K562 (cell line): ENCODE results near the gene HK1.

Experiments used
- BRF1 ChIP-seq: IDR thresholded peaks from 3 replicates; pipeline ENCODE4 v1.6.1; 2011; ENCODE audit warnings: borderline replicate concordance, mild to moderate bottlenecking; ENCODE audit not compliant: insufficient read length; ENCODE audit errors: extremely low read depth
- EGR1 ChIP-seq: fragments of 450-650 bp; conservative IDR thresholded peaks from 2 replicates; pipeline ENCODE4 v1.6.1; 2017; ENCODE audit warnings: mild to moderate bottlenecking
- GTF2F1 ChIP-seq: IDR thresholded peaks from 2 replicates; pipeline ENCODE4 v1.6.1; 2011; ENCODE audit warnings: low read depth, low read length, improper control_type of control experiment
- SETDB1 ChIP-seq: IDR thresholded peaks from one replicate; pipeline ENCODE4 v1.6.1; 2012; ENCODE audit warnings: low read length, control low read depth, inconsistent platforms
- SMARCA5 ChIP-seq: fragments of 450-650 bp; IDR thresholded peaks from 2 replicates; pipeline ENCODE4 v1.6.1; 2016
- TAF1 ChIP-seq: IDR thresholded peaks from 2 replicates; pipeline ENCODE4 v1.6.1; 2011; ENCODE audit warnings: mild to moderate bottlenecking, low read length, moderate library complexity; ENCODE audit not compliant: insufficient read depth, control insufficient read depth, severe bottlenecking; ENCODE audit errors: extremely low read depth
- ZNF12 ChIP-seq: sonication (generic); formaldehyde crosslinking; IDR thresholded peaks from 2 replicates; pipeline ENCODE4 v1.4.0; 2020; ENCODE audit warnings: mild to moderate bottlenecking, missing genetic modification reagents
- ZNF274 ChIP-seq: IDR thresholded peaks from 2 replicates; pipeline ENCODE4 v1.6.1; 2011; ENCODE audit warnings: low read depth, mild to moderate bottlenecking, low read length, moderate library complexity, borderline replicate concordance
- ZNF431 ChIP-seq: sonication (generic); formaldehyde crosslinking; IDR thresholded peaks from 2 replicates; pipeline ENCODE4 v1.8.0; 2022; ENCODE audit warnings: mild to moderate bottlenecking, missing genetic modification reagents
- TF ChIP-seq, protein P1 (sequence below): fragments of 250-450 bp; sonication (Bioruptor Pico); IDR thresholded peaks from 2 replicates; pipeline ENCODE4 v1.8.0; 2022; ENCODE audit warnings: moderate library complexity, mild to moderate bottlenecking, inconsistent platforms
- TF ChIP-seq, protein P2 (sequence below): fragments of 250-450 bp; sonication (Bioruptor Pico); IDR thresholded peaks from 2 replicates; pipeline ENCODE4 v1.4.0; 2020; ENCODE audit warnings: borderline replicate concordance
- TF ChIP-seq, protein P3 (sequence below), 3 experiments: IDR thresholded peaks in 2 of 3; conservative IDR thresholded peaks in 1 of 3; 2 replicates each; pipeline ENCODE4 v1.5.1; 2011 to 2012; ENCODE audit warnings: low read length in 3 of 3, mild to moderate bottlenecking in 3 of 3, control low read depth in 2 of 3, improper control_type of control experiment in 1 of 3, inconsistent platforms in 1 of 3, low read depth in 1 of 3, mixed read lengths in 1 of 3, moderate library complexity in 1 of 3; ENCODE audit not compliant: insufficient read depth in 2 of 3

DNA sequence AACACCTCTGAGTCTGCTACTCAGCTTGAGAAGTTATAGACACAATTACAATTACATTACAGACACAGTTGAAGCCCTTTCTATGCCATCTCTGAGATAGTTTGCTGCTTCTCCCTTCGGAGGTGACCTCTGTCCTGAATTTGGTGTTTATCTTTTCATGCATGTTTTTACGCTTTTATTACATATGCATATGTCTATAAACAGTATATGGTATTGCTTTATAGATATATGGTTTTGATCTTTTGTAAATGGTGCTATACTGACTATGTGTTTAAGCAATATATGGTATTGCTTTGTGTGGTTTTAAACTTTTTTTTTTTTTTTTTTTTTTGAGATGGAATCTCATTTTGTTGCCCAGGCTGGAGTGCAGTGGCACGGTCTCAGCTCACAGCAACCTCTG is 48.4 kb downstream of the HK1 start:
- TF ChIP-seq SMARCA5 (no peak), TAF1 (no peak), ZNF274 (no peak), BRF1 (no peak), ZNF12 (CRISPR knock-in tag) (no peak), SETDB1 (no peak), GTF2F1 (no peak), EGR1 (no peak), ZNF431 (CRISPR knock-in tag) (no peak)
- TF ChIP-seq, protein P1, sequence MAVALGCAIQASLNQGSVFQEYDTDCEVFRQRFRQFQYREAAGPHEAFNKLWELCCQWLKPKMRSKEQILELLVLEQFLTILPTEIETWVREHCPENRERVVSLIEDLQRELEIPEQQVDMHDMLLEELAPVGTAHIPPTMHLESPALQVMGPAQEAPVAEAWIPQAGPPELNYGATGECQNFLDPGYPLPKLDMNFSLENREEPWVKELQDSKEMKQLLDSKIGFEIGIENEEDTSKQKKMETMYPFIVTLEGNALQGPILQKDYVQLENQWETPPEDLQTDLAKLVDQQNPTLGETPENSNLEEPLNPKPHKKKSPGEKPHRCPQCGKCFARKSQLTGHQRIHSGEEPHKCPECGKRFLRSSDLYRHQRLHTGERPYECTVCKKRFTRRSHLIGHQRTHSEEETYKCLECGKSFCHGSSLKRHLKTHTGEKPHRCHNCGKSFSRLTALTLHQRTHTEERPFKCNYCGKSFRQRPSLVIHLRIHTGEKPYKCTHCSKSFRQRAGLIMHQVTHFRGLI: no peak
- TF ChIP-seq, protein P2, sequence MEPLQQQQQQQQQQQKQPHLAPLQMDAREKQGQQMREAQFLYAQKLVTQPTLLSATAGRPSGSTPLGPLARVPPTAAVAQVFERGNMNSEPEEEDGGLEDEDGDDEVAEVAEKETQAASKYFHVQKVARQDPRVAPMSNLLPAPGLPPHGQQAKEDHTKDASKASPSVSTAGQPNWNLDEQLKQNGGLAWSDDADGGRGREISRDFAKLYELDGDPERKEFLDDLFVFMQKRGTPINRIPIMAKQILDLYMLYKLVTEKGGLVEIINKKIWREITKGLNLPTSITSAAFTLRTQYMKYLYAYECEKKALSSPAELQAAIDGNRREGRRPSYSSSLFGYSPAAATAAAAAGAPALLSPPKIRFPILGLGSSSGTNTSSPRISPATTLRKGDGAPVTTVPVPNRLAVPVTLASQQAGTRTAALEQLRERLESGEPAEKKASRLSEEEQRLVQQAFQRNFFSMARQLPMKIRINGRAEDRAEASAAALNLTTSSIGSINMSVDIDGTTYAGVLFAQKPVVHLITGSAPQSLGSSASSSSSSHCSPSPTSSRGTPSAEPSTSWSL: no peak
- TF ChIP-seq, protein P3, sequence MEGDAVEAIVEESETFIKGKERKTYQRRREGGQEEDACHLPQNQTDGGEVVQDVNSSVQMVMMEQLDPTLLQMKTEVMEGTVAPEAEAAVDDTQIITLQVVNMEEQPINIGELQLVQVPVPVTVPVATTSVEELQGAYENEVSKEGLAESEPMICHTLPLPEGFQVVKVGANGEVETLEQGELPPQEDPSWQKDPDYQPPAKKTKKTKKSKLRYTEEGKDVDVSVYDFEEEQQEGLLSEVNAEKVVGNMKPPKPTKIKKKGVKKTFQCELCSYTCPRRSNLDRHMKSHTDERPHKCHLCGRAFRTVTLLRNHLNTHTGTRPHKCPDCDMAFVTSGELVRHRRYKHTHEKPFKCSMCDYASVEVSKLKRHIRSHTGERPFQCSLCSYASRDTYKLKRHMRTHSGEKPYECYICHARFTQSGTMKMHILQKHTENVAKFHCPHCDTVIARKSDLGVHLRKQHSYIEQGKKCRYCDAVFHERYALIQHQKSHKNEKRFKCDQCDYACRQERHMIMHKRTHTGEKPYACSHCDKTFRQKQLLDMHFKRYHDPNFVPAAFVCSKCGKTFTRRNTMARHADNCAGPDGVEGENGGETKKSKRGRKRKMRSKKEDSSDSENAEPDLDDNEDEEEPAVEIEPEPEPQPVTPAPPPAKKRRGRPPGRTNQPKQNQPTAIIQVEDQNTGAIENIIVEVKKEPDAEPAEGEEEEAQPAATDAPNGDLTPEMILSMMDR (IDR thresholded peaks at IDR 0.05 in 2 of 3, conservative IDR thresholded peaks at IDR 0.05 in 1 of 3; ENCODE audit: insufficient read depth in 2 of 3, low read depth in 1 of 3, low read length in 3 of 3): no peak
